ENCODE results near the gene FNDC5. TPM values are rescaled to one million over a fixed set of nuclear protein-coding genes. Genes with fewer than 3 reads are reported as not detected.

The FNDC5 gene
- total and polyA plus RNA-seq, 10 of the 15 experiments (the other 5 are each of a cell fraction or from before 2014, with no cell fraction given) = 0.01 to 0.29 (median 0.19) TPM; not detected in 4

DNA sequence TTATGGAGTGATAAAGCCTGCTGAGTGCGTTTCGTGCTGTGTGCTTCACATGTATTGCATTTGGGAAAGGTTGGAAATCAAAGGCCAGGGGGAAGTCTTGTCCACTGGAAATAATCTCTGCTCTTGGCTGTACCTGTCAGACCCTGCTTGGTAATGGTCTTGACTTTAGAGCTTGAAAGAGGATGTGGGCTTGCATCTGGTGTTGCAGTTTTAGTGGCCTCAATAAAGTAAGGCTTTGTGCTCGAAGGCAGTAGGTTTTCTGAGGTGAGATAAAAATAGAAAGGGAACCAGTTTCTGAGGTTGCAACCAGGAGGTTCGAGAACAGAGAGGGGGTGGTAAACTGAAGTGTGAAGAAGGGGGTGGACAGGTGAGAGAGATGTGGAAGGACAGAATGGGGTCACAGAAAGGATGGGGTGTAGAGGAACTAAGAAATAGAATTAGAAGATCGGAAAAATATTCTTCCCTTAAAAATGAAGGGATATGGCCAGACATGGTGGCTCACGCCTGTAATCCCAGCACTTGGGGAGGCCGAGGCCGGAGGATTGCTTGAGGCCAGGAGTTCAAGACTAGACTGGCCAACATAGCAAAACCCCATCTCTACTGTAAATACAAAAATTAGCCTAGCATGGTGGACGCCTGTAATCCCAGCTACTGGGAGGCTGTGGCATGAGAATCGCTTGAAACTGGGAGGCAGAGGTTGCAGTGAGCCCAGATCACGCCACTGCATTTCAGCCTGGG lies 51.7 kb downstream of the FNDC5 start (continued):
- TF ChIP-seq TCF7 (IDR thresholded peaks at IDR 0.05; ENCODE audit: borderline replicate concordance) = peak; percentile 57; the same call in 1 of the 2 replicates
- peak; percentile 94 to 96 for TF ChIP-seq IKZF2 (IDR thresholded peaks at IDR 0.05)
- peak; percentile 30 for TF ChIP-seq RELA (IDR thresholded peaks at IDR 0.05; ENCODE audit: borderline replicate concordance, partially characterized antibody)
- TF ChIP-seq SREBF2 (IDR thresholded peaks at IDR 0.05; ENCODE audit: low read length) = no peak
- 0 out of 2 replicates have a peak, but pooled peaks have one; percentile 38 for TF ChIP-seq NR2C1 (IDR thresholded peaks at IDR 0.05)
- peak; percentile 88 for TF ChIP-seq ZBED1 (IDR thresholded peaks at IDR 0.05; ENCODE audit: borderline replicate concordance)
- TF ChIP-seq ESRRA (IDR thresholded peaks at IDR 0.05; ENCODE audit: low read length) = no peak
- TF ChIP-seq, protein P1, sequence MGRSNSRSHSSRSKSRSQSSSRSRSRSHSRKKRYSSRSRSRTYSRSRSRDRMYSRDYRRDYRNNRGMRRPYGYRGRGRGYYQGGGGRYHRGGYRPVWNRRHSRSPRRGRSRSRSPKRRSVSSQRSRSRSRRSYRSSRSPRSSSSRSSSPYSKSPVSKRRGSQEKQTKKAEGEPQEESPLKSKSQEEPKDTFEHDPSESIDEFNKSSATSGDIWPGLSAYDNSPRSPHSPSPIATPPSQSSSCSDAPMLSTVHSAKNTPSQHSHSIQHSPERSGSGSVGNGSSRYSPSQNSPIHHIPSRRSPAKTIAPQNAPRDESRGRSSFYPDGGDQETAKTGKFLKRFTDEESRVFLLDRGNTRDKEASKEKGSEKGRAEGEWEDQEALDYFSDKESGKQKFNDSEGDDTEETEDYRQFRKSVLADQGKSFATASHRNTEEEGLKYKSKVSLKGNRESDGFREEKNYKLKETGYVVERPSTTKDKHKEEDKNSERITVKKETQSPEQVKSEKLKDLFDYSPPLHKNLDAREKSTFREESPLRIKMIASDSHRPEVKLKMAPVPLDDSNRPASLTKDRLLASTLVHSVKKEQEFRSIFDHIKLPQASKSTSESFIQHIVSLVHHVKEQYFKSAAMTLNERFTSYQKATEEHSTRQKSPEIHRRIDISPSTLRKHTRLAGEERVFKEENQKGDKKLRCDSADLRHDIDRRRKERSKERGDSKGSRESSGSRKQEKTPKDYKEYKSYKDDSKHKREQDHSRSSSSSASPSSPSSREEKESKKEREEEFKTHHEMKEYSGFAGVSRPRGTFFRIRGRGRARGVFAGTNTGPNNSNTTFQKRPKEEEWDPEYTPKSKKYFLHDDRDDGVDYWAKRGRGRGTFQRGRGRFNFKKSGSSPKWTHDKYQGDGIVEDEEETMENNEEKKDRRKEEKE (IDR thresholded peaks at IDR 0.05) = no peak
- TF ChIP-seq JUND (IDR thresholded peaks at IDR 0.05; ENCODE audit: low read depth, low read length) = no peak
- peak; percentile 82 for TF ChIP-seq BCL11A (IDR thresholded peaks at IDR 0.05; ENCODE audit: low read depth, low read length)
- TF ChIP-seq, protein P2, sequence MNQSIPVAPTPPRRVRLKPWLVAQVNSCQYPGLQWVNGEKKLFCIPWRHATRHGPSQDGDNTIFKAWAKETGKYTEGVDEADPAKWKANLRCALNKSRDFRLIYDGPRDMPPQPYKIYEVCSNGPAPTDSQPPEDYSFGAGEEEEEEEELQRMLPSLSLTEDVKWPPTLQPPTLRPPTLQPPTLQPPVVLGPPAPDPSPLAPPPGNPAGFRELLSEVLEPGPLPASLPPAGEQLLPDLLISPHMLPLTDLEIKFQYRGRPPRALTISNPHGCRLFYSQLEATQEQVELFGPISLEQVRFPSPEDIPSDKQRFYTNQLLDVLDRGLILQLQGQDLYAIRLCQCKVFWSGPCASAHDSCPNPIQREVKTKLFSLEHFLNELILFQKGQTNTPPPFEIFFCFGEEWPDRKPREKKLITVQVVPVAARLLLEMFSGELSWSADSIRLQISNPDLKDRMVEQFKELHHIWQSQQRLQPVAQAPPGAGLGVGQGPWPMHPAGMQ (IDR thresholded peaks at IDR 0.05; ENCODE audit: borderline replicate concordance) = no peak
- peak; percentile 94 for TF ChIP-seq FOXM1 (IDR thresholded peaks at IDR 0.05; ENCODE audit: low read depth, low read length)
- 0 out of 2 replicates have a peak, but pooled peaks have one; percentile 0 for TF ChIP-seq ZSCAN29 (IDR thresholded peaks at IDR 0.05)
- no peak for TF ChIP-seq BRCA1 (IDR thresholded peaks at IDR 0.05; ENCODE audit: low read depth, low read length)
- TF ChIP-seq, protein P3, sequence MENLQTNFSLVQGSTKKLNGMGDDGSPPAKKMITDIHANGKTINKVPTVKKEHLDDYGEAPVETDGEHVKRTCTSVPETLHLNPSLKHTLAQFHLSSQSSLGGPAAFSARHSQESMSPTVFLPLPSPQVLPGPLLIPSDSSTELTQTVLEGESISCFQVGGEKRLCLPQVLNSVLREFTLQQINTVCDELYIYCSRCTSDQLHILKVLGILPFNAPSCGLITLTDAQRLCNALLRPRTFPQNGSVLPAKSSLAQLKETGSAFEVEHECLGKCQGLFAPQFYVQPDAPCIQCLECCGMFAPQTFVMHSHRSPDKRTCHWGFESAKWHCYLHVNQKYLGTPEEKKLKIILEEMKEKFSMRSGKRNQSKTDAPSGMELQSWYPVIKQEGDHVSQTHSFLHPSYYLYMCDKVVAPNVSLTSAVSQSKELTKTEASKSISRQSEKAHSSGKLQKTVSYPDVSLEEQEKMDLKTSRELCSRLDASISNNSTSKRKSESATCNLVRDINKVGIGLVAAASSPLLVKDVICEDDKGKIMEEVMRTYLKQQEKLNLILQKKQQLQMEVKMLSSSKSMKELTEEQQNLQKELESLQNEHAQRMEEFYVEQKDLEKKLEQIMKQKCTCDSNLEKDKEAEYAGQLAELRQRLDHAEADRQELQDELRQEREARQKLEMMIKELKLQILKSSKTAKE (IDR thresholded peaks at IDR 0.05; ENCODE audit: low read depth, poor library complexity, severe bottlenecking) = peak; percentile 99
- TF ChIP-seq FOS (IDR thresholded peaks at IDR 0.05; ENCODE audit: borderline replicate concordance, extremely low read depth, insufficient read length) = no peak
- no peak for TF ChIP-seq NRF1 (conservative IDR thresholded peaks at IDR 0.05; ENCODE audit: low read depth, low read length)
- TF ChIP-seq CHD1 (IDR thresholded peaks at IDR 0.05; ENCODE audit: low read depth, low read length) = no peak; the same call in 1 of the 2 replicates
- no peak for TF ChIP-seq ZZZ3 (IDR thresholded peaks at IDR 0.05; ENCODE audit: control insufficient read depth, insufficient read length, low read depth)
- TF ChIP-seq, protein P4, sequence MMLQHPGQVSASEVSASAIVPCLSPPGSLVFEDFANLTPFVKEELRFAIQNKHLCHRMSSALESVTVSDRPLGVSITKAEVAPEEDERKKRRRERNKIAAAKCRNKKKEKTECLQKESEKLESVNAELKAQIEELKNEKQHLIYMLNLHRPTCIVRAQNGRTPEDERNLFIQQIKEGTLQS (IDR thresholded peaks at IDR 0.05; ENCODE audit: borderline replicate concordance, extremely low read depth, low read depth, low read length) = no peak
- 0 out of 2 replicates have a peak, but pooled peaks have one; percentile 56 for TF ChIP-seq GABPA (IDR thresholded peaks at IDR 0.05; ENCODE audit: low read depth)
- TF ChIP-seq KAT2A (conservative IDR thresholded peaks at IDR 0.05; ENCODE audit: control insufficient read depth, low read depth, low read length) = no peak

All from GM12878 (cell line).